ENCODE results near the gene GMCL2.

GMCL2 gene

DNA sequence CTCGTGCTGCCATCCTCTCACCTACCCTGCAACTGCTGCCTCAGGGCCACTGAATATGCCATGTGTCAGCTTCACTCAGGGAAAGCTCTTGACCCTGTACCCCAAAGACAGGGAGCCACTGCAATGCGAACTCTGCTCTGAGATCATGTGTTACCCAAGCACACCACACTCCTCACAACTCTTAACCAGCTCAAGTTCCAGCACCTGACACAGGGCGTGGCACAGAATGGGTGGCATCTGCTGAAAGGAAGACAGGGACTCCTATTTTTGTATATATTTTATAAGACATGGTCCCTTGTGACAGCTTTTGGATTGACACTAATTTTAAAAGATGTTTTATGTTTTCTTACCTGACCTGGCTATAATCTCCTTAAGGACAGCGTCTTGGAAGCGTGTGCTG lies 34.7 kb upstream of the GMCL2 start:
- DNase-seq, result no peak

DNA sequence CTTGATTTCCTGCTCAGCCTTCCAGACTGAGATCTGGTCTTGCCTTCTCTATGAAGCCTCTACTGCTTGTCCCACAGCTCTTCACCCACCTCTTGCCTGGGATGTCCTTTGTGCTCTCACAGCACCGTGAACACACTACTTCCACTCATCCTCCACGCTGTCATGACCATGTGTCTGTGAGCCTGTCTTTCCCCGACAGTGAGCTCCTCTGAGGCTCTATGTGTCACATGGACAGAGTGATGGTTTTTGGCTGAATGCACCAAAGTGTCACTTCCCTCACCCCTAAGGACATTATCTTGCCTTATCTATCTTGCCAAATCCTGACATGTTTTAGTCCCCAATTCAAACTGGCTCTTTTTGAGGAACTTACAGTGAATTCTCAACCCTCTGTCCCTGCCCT lies 34.1 kb upstream of the GMCL2 start:
- DNase-seq, result no peak

DNA sequence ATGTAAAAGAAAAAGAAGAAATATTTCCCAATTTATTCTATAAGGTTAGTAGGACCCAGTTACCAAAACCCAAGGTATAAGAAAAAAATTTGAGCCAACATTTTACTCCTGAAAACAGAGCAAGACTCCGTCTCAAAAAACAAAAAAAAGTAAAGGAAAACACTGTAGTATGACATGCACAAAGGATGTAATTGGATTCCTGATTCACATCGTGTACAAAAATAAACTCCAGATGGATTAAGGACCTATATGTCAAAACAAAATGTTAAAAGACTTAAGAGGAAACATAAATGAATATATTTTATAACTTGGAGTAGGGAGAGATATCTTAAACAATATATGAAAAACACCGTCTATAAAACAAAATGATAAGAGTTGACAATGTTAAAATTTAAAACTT lies 31.7 kb upstream of the GMCL2 start:
- no peak for DNase-seq

DNA sequence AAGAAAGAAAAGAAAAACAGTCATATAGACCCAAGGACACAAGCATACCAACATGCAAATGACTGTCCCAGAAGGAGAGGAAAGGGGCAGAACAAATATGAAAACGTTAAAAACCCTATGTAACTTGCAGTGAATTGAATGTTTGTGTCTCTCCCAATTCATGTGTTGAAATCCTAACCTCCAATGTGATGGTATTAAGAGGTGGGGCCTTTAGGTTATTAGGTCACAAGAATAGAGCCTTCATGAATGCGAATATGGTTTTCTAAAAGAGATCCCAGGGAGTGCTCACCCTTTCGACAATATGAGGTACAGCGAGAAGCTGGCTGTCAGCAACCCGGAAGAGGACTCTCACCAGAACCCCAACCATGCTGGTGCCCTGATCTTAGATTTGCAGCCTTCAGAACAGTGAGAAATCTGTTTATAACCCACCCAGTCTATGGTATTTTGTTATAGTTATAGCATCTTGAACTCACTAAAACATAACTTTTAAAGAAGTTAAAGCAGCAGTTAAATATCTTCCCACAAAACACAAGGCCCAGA lies 31.1 kb upstream of the GMCL2 start:
- DNase-seq, result no peak

DNA sequence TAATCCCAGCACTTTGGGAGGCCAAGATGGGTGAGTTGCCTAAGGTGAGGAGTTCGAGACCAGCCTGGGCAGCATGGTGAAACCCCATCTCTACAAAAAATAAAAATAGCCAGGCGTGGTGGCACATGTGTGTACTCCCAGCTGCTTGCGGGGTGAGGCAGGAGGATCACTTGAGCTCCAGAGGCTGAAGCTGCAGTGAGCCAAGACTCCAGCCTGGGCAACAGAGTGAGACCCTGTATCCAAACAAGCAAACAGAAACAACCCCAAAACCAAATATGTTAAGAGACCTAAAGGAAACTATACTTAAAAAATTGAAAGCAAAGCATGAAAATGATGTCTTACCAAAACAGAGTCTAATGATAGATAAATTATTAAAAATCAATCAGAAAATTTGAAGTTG lies 29.6 kb upstream of the GMCL2 start:
- no peak for DNase-seq

DNA sequence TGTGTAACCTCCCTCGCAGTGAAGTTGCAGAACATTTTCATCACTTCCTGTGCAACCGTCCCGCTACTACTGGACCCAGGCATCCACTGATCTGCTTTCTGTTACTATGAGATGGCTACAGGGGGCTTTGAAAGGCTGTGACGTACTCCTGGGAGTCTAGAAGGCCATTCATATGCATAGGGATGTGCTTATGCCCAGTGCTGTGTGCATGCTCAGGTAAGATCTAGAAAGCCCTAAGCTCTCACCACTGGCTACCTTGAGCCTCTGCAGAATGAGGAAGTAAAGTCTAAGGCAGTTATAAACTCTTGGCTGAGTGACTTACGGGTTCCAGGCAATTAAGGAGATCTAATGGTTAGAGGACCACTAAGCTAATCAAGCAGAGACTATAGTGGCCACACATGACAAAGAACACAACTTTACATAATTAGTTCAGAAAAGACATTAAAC lies 28.9 kb upstream of the GMCL2 start:
- no peak for DNase-seq

DNA sequence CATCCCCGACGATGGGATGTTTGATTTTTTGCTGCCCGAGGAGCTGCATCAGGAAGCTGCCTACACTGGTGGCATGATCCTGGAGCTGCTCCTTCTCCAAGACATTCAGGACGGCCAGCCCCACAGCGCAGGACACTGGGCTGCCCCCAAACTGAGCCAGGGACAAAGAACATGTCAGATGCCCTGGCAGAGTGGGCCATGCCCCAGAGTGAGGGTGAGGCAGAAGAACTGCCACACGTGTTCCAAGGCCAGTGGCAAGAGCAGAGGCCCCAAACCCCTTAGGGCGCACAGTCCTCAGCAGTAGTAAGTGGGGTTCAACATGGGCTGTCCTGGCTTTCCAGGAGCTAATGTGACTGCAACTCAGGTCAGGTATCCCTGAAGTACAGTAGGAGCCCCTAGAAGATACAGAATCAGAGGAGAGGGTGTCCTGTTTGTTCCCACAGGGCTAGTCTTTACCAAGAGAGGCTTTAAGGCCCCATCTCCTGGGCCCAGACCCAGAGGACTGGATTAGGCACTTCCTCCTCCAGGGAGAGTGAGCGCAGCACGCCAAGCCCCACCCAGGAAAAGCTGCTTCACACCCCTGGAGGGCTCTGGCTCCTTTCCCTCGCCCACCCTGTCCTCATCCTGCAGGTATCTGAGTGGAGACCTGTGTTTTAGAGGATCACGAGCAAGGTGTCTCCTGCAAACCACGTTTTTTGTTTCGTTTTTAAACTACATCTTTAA lies 28.3 kb upstream of the GMCL2 start:
- DNase-seq, result no peak

DNA sequence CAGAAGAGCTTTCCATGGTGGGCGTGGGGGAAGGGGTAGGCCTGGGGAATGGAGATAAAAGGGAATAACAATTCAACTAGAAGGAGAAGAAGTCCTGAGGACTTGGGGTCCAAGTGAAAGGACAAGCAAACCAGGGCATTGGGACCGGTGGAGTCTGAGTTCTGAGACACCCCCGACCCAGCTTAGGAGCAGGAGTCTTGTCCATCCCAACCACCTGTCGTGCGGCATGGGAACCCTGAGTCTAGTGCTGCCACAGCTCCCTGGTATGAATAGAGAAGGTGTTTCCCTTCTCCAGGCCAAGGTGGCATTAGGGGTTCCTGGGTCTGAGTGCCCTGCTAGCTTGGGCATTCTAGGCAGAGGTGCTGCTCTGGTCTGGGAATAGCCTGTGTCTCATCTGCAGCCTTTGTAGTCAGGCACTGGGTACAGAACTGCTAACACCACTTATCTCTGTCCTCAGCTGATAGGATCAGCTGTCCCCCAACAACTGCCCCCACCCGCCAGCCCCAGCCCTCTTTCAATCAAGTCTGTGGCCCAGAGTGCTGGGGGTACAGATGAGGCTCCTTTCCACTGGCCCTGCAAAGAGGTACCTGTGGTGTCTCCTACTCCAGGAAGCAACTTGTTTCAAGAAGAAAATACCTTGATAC lies 27.1 kb upstream of the GMCL2 start:
- no peak for DNase-seq

DNA sequence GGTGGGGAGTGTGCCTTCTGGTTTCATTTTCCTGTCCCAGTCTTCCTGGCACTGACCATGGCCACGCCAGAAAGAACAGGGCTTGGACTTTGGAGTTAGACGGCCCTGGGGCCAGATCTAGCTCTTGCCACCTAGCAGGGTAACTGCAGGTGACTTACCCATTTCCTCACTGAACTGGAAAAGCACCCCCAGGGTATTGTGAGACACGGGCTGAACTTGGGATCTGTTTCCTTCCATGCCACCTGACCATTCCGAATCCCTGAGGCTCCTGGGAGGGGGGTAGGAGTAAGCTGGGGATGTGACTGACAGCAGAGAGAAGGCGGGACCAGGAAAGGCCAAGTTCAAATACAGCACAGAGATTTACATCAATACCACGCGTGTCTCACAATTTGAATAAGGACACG lies 26.6 kb upstream of the GMCL2 start:
- no peak for DNase-seq

DNA sequence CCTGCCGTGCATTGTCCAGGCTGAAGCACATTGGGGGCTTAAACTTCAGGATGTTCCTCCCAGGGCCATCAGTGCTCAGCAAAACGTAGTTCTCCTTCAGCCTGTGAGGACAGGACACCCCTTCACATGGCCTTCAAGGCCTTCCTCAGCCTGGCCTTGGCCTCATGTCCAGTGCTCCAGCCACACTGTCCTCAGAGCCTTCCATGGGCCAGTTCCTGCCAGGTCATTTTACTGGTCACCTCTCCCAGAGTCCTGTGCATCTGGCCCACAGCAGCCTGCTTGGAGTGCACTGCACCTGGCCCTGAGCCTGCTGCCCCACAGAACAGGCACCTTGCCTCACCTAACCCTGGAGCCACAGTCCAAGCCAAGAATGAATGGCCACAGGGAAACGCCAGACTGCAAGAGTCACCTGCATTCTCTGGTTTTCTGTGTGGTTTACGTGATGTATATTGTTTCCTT lies 25.9 kb upstream of the GMCL2 start:
- no peak for DNase-seq

DNA sequence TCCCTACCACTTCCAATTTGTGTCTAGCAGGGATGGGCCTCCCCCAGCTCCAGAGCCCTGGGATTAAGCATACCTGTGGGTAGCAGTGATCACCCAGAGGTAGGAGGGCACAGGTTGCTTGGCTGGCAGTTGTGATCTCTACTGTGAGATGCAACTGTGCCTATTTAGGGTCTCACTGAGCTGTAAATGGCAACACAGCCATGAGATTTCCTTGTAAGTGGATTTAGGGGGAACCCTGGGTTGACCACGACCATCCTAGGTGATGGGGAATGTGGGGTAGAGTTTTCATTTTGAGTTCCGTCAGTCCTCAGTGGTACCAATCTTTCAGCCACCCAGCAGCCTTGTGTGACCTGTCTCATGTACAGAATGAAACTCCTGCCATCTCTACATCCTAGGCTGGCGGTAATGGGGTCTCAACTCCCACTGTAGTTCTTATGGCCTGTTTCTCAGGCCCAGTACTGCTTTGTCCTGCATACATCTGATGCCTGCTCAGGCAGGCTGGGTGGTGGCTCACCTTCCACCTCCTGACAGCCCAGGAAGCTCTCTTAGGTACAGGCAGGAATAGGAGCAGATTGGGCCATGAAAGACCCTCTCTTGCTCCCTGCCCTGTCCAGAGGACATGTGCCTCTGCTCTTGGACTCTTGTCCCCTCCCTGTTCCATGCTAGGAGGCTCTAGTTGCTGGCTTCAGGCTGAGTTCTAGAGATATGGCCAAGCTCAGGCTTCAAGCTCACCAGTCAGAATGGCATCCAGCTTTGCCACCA lies 25.3 kb upstream of the GMCL2 start:
- no peak for DNase-seq

DNA sequence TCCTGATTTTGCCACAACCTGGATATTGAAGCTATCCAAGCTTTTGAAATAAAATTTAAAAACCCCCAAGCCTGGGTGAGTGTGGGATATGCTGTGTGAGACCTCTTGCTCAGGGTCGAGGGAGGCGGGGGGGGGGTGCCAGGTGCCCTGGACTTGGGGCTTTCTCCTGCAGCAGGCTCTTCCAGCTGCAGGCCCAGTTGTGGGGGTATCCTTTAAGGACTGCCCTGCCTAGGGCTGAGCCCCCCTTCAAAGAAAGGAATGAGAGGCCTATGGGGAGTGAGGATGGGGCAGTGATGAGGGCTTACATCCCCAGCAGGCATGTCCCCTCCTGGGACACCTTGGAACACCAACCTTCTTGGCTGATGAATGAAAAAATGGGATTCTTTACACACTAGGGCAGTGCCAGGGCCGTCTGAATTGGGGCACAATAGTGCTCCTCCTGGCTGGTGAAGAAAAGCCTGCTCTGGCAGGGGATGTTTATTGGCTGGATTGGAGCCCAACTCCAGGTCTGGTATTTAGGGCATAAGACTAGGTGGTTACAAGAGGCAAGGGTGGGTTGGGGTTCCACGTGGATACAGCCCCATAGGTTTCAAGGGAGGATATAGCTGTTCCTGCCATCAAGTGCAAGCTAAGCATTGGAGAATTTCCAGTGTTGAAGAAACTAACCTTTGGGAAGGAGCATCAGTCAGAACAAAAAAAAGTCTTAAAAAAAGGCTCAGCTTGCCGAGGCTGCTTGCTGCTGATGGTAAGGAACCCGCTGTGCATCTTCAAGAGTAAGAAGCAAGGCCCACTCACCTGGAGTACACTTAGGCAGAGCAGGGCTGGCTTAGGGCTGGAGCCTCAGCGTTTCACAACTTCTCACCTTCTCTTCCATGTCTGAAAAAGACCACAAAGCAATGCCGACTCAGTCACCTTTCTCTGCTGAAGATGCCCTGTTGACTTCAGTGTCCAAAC lies 24.2 kb upstream of the GMCL2 start:
- no peak for DNase-seq

DNA sequence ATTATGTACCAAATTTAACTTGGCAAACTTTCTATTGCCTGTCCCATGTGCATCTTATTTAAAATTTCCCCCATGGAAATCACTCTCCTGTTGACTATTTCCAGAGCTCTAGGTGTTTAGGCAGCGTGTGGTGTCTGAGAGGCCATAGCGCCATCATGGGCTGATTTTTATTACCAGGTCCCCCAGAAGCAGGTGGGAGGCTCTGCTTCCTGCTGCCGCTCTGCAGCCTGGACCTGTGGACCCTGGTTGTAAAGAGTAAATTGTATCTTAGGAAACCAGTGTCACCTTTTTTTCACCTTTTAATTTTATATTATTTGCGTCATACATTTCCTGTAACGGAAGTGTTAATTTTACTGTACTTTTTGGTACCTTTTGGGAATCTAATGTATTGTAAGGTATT lies 23.5 kb upstream of the GMCL2 start:
- DNase-seq, result no peak

DNA sequence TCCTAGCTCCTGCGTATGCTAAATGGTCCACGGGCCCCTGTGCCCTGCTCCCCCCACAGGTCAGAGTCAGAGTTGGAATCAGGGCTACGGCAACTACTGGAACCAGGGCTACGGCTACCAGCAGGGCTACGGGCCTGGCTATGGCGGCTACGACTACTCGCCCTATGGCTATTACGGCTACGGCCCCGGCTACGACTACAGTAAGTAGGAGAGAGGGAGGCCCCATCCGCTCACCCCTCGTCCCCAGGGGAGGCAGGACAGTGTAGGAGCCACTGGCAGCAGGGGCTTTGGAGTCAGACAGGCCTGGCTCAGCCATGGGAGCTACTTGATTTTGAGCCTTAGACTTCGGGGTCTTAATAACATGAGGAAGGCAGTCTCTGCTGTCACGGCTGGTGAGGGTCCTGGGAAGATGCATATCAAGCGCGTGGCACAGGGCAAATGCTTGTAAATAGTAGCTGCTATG lies 22.9 kb upstream of the GMCL2 start:
- no peak for DNase-seq

DNA sequence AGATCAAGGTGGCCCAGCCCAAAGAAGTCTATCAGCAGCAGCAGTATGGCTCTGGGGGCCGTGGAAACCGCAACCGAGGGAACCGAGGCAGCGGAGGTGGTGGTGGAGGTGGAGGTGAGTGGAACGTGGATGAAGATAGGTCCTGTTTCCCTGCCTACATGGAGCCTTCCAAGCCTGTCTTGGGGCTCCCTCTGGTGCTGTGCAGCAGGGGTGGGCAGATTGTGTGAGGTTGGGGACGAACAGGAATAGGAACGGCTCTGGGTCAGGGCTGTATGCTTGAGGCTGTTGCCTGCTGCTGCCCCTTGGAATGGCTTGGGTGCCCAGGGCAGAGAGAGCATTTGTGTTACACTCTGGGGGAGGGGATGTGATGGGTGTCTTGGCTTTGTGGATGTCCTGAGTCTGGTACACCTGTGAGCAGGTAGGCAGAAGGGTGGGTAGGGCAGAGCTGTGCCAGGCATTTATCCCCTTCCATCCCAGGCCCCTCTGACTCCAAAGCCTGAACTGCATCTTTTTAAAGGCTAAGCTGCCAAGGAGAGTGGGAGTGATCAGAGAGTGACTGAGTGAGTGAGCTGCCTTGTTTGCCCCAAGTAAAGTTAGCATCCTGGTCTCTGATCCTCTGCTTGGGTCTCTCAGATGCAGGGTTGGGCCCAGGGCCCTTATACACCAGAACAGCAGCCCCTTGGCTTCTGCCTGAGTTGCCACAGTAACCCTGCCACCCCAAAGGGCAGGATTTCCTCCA lies 22.3 kb upstream of the GMCL2 start:
- DNase-seq, result no peak

DNA sequence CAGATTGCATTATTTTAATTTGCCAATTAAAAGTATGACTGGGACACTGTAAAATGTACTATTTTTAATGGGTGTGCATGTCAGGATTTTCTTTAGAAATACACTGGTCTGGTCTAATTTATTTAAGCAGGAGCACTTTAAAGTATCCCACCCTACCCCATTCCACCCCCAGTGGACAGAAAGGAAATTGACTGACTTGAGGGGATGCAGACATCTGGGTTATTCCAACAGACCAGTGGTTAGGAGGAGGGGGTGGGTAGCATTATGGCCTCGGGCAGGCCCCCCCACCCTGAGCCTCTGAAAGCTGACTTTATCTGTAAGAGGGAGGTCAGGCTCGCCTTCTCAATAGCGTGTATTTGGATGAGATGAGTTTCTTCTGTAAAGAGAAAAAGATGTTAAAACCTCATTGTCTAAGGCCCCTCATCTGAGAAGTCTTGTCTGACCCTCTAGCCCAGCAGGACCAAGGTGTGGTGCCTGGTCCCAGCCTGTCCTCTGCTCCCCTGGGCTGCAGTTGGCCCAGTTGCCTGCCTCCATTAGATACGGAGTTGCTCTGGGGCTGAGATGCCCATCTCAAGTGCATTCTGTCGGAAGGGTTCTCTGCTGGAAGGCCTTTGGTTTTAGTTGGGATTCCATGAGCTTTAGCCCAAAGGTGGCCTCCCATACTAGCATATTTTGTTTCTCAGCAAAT lies 21.5 kb upstream of the GMCL2 start:
- DNase-seq, result peak in 1 of 2 experiments; percentile 20

DNA sequence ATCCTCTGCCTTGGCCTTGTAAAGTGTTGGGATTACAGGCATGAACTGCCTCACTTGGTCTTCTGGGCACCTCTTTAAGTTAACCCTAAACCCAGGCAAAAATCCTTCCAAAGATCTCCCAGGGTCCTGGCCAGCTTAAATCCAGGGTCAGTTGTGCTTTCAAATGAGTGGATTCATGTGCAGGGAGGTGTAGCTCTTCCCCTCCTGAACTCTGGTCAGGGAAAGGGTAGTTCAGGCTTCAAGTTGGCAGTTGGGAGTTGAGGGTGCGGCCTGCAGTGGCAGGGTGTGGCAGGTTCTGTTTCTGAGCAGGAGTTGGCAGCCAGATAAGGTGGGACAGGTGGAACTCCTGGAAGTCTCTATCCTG lies 20.7 kb upstream of the GMCL2 start:
- DNase-seq, result no peak

DNA sequence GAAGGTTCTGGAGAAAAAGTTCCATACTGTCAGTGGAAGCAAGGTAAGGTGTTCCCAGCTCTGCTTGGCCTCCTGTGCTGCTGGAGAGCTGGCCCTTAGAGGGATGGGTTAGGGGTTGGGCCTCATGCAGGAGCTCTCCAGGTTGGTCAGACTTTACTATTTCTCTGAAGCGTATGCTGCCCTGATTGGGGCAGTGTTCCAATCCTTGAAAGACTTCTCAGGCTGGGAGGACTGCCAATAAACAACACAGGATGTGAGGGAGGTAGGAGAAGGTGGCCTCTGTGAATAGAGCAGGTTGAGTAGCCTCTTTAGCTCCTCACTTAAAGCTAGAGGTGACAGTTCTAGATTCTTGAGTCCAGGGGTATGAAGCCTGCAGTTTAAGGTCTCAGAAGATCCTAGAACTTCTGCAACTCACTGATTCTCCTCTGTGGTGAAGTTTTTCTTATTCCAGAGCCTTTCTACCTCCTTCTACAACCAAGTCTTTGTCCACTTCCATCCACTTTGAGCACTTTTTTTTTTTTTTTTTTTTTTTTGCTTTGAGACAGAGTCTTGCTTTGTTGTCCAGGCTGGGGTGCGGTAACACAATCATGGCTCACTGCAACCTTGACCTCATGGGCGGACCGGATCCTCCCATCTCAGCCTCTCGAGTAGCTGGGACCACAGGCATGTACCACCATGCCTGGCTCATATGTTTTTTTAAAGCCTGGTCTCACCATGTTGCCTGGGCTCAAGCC lies 20.2 kb upstream of the GMCL2 start:
- peak in 1 of 2 experiments; percentile 22 for DNase-seq

DNA sequence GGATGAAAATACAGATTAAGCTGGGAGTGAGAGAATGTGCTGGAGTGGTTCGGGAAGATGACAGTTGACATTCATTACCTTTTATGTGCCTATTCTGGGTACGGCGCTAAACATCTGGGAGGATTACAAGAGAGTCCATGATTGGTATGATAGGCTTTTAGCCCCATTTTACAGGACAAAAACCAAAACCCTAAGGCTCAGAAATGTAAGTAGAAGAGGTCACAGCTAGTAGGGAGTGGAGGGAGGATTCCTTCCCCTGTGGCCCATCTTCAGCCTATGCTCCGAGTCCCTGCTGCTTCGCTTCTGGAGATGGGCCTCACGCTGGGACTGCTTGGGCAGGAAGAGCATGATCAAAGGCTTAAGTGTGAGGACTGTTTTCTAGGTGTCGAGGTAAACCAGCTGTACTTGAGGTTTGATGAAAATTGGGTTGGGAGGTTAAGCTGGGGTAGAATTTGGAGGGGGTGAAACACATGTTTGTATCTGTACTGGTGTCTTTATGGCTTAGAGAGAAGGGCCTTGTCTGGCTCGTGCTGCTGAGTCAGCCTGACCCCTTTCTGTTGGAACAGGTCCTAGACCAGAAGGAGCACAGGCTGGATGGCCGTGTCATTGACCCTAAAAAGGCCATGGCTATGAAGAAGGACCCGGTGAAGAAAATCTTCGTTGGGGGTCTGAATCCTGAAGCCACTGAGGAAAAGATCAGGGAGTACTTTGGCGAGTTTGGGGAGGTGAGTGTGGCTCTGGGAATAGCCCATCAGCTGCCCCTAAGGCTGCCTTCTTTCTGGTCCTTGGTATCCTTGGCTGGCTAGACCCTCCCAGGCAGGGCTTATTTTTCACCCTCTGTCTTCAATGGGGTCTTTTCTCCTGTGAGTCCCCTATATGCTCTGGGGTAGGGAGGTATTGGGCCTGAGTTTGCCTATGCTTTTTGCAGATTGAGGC lies 19.3 kb upstream of the GMCL2 start:
- no peak for DNase-seq

Measured in NCI-H446 (cell line).